Measurements from ENCODE around the gene USP34.

DNA sequence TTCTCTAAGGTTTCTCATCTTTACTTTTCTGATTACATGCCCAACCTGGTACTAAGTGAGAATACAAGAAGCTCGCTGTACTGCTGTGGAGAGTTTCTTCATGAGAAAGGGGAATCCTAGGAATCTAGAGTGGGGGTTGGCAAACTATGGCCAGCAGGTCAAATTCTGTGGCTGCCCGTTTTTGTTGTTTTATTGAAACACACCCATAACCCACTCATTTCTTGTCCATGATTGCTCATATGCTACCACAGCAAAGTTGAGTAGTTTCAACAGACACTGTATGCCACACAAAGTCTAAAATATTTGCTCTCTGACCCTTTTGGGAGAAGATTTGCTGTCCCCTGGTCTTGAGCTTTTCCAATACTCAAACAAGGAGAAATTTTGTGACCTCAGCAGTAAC, 250.1 kb downstream of the USP34 start:
- TF ChIP-seq FOXM1 (IDR thresholded peaks at IDR 0.05; ENCODE audit: borderline replicate concordance, low read depth) (no peak), YY1 (IDR thresholded peaks at IDR 0.05; ENCODE audit: low read depth) (no peak), NFIC (IDR thresholded peaks at IDR 0.05) (no peak), RAD21 (IDR thresholded peaks at IDR 0.05; ENCODE audit: low read depth) (no peak)
- TF ChIP-seq, protein P1, sequence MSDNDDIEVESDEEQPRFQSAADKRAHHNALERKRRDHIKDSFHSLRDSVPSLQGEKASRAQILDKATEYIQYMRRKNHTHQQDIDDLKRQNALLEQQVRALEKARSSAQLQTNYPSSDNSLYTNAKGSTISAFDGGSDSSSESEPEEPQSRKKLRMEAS (IDR thresholded peaks at IDR 0.05): no peak
- TF ChIP-seq, protein P2, sequence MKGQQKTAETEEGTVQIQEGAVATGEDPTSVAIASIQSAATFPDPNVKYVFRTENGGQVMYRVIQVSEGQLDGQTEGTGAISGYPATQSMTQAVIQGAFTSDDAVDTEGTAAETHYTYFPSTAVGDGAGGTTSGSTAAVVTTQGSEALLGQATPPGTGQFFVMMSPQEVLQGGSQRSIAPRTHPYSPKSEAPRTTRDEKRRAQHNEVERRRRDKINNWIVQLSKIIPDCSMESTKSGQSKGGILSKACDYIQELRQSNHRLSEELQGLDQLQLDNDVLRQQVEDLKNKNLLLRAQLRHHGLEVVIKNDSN (IDR thresholded peaks at IDR 0.05): no peak

Measured in Ishikawa (cell line).